Right atrium auricular region (tissue), 2 donors: ENCODE measurements around the gene IQGAP1. TPM values are rescaled to one million over a fixed set of nuclear protein-coding genes. Genes with fewer than 3 reads are reported as not detected.

Source experiments
- DNase-seq: peaks from one replicate; pipeline ENCODE4 v3.0.0-alpha.2; 2019; ENCODE audit warnings: low spot score
- H3K27ac ChIP-seq, 2 donors: fragments of 200-600 bp; sonication (generic); 1 replicate in 1 of 2; 2 replicates in 1 of 2; pipeline ENCODE4 v1.5.1; 2016 to 2019
- H3K27me3 ChIP-seq, 2 donors: fragments of 200-600 bp; sonication (generic); one replicate each; pipeline versions ENCODE4 v1.5.1 to v1.6.0; 2017 to 2019
- H3K36me3 ChIP-seq: fragments of 200-600 bp; sonication (generic); one replicate; pipeline ENCODE4 v1.5.1; 2016
- H3K4me1 ChIP-seq, 2 donors: fragments of 200-600 bp; sonication (generic); one replicate each; pipeline versions ENCODE4 v1.5.1 to v1.6.0; 2017 to 2019
- H3K4me3 ChIP-seq, 2 donors: fragments of 200-600 bp; sonication (generic); 1 replicate in 1 of 2; 2 replicates in 1 of 2; pipeline ENCODE4 v1.5.1; 2017 to 2019; ENCODE audit warnings: mild to moderate bottlenecking in 1 of 2, moderate library complexity in 1 of 2
- H3K9me3 ChIP-seq, 2 donors: fragments of 200-600 bp; sonication (generic); one replicate each; pipeline ENCODE4 v1.5.1; 2019
- total RNA-seq, 2 donors: library from RNA; depleted of rRNA; stranded (reverse); fragments of >200 nt; gene quantifications; one replicate each; pipeline ENCODE4 v1.1.0, GENCODE V29; 2016
- TF ChIP-seq, protein P1 (sequence below), 2 donors: fragments of 200-600 bp; sonication (generic); IDR thresholded peaks; one replicate each; pipeline ENCODE4 v1.5.1; 2019; ENCODE audit warnings: antibody characterized with exemption in 2 of 2

IQGAP1 gene
- total RNA-seq, 2 donors from 2014 or later, result 56.5 to 96.3 TPM

DNA sequence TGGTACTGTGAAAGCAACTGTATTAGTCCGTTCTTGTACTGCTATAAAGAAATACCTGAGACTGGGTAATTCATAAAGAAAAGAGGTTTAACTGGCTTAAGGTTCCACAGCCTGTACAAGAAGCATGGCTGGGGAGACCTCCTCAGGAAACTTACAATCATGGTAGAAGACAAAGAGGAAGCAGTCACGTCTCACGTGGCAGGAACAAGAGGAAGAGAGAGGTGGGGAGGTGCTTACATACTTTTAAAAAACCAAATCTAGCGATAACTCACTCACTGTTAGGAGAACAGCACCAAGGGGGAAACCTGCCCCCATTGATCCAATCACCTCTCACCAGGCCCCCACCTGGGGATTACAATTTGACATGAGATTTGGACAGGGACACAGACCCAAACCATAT lies 48.9 kb downstream of the IQGAP1 start:
- no peak for DNase-seq
- H3K36me3 ChIP-seq, result peaks cover 12% of the 10 kb centered on the region
- TF ChIP-seq, protein P1, sequence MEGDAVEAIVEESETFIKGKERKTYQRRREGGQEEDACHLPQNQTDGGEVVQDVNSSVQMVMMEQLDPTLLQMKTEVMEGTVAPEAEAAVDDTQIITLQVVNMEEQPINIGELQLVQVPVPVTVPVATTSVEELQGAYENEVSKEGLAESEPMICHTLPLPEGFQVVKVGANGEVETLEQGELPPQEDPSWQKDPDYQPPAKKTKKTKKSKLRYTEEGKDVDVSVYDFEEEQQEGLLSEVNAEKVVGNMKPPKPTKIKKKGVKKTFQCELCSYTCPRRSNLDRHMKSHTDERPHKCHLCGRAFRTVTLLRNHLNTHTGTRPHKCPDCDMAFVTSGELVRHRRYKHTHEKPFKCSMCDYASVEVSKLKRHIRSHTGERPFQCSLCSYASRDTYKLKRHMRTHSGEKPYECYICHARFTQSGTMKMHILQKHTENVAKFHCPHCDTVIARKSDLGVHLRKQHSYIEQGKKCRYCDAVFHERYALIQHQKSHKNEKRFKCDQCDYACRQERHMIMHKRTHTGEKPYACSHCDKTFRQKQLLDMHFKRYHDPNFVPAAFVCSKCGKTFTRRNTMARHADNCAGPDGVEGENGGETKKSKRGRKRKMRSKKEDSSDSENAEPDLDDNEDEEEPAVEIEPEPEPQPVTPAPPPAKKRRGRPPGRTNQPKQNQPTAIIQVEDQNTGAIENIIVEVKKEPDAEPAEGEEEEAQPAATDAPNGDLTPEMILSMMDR (IDR thresholded peaks at IDR 0.05), result no peak
- H3K9me3 ChIP-seq, result no peaks in the 10 kb centered on the region
- no peak overlapping the region for H3K4me3 ChIP-seq
- no peaks in the 10 kb centered on the region for H3K27me3 ChIP-seq
- no peak overlapping the region for H3K27ac ChIP-seq
- peaks cover 0 to 29% of the 10 kb centered on the region in 2 donors for H3K4me1 ChIP-seq

DNA sequence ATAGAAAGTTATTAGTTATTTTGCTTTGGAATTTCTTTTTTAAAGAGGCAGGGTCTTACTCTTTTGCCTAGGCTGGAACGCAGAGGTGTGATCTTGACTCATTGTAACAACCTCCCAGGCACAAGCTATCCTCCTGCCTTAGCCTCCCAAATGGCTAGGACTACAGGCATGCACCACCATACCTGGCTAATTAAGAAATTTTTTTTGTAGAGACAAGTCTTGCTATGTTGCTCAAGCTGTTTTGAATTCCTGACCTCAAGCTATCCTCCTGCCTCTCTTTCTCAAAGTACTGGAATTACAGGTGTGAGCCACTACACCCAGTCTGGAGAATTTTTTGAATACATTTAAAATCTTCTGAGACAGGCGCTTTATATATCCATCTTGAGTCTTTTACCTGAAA lies 49.5 kb downstream of the IQGAP1 start:
- no peak overlapping the region for H3K27ac ChIP-seq
- H3K4me1 ChIP-seq, result peaks cover 0 to 24% of the 10 kb centered on the region in 2 donors
- H3K27me3 ChIP-seq, result no peaks in the 10 kb centered on the region
- no peak for DNase-seq
- no peaks in the 10 kb centered on the region for H3K9me3 ChIP-seq
- H3K36me3 ChIP-seq, result peaks cover 17% of the 10 kb centered on the region
- TF ChIP-seq, protein P1 (IDR thresholded peaks at IDR 0.05), result no peak
- H3K4me3 ChIP-seq, result no peak overlapping the region

DNA sequence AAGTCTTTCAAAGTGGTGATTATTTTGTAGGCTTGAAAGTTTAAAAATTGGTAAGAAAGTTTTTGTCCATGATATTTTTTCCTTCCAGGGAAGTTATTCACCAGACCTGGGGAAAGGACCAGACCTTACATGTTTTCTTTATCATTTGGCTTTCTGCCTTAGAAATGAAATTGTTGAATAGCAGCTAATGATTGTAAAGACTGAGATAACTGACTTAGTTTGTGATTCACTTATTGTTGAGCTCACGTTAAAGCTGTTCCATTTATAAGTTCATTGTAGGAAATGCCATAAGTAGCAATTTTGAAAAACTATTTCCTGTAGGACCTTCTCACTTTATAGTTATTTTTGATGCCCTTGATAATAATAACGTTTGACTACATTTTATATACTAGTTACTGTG lies 51.9 kb downstream of the IQGAP1 start:
- H3K27me3 ChIP-seq, result no peaks in the 10 kb centered on the region
- H3K9me3 ChIP-seq, result no peaks in the 10 kb centered on the region
- H3K4me3 ChIP-seq, result no peak overlapping the region
- peaks cover 36% of the 10 kb centered on the region for H3K36me3 ChIP-seq
- TF ChIP-seq, protein P1 (IDR thresholded peaks at IDR 0.05), result no peak
- H3K4me1 ChIP-seq, result peaks cover 0 to 21% of the 10 kb centered on the region in 2 donors
- H3K27ac ChIP-seq, result no peak overlapping the region
- no peak for DNase-seq

DNA sequence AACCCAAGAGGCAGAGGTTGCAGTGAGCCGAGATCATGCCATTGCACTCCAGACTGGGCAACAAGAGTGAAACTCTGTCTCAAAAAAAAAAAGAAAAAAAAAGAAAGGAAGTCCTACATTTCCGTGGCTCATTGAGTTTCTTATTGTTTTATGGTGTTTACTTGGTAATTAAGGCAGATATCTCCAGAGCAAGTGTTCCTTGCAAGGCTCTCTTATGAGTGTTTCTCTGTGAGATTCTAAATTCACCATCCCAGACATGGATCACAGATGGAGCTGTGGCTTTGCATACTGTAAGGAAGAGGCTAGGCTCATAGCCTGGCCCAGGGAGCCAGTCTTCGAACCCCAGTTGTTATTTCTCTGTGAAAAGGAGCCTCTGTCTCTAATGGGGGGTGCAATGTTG lies 53.0 kb downstream of the IQGAP1 start:
- no peak overlapping the region for H3K27ac ChIP-seq
- H3K4me1 ChIP-seq, result peaks cover 0 to 10% of the 10 kb centered on the region in 2 donors
- peaks cover 45% of the 10 kb centered on the region for H3K36me3 ChIP-seq
- DNase-seq, result no peak
- no peak overlapping the region for H3K4me3 ChIP-seq
- TF ChIP-seq, protein P1 (IDR thresholded peaks at IDR 0.05), result no peak
- H3K27me3 ChIP-seq, result no peaks in the 10 kb centered on the region
- H3K9me3 ChIP-seq, result no peaks in the 10 kb centered on the region

DNA sequence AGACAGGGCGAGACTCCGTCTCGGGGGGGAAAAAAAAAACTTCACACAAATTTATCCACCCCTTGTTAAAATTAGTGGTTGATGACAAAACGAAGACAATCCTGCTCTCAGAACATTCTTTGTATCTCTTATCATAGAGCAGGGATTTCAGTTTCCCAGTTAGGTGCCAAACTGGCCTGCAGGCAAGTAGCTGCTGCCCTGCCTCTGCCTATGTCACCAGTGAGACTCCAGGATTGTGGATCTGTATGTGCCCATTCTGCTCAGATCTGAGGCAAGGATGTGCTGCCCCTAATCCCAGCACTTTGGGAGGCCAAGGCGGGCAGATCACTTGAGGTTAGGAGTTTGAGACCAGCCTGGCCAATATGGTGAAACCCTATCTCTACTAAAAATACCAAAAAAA lies 54.4 kb downstream of the IQGAP1 start:
- TF ChIP-seq, protein P1 (IDR thresholded peaks at IDR 0.05), result no peak
- Histone ChIP-seq H3K27me3 (no peaks in the 10 kb centered on the region), H3K36me3 (peaks cover 46% of the 10 kb centered on the region), H3K4me3 (no peak overlapping the region), H3K9me3 (no peaks in the 10 kb centered on the region), H3K4me1 (peaks cover 0 to 3% of the 10 kb centered on the region in 2 donors), H3K27ac (no peak overlapping the region)
- no peak for DNase-seq

DNA sequence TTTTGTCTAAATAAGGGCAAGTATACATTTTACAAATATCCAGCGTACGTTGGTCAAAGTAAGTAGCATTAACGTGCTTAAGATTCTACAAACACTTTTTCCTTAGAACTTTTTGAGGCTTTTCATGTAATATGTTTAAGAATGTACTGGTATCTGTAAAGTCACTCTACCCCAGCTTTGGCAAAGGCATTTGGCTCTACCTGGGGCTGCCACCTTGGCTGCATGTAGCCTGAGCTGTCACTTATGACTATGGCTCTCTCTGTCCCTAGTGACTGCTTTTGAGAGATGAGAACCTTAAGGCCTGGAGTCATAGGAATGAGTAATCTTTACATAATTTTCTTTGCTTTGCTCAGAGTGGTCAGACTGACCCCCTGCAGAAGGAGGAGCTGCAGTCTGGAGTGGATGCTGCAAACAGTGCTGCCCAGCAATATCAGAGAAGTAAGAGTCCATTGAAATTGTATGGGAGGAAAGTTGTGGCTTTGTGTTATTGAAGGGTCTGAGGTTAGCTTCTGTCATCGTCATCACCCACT lies 61.2 kb downstream of the IQGAP1 start:
- H3K4me1 ChIP-seq, result no peaks in the 10 kb centered on the region
- H3K27ac ChIP-seq, result no peak overlapping the region
- H3K36me3 ChIP-seq, result peaks cover 63% of the 10 kb centered on the region
- no peak for DNase-seq
- TF ChIP-seq, protein P1 (IDR thresholded peaks at IDR 0.05), result no peak
- H3K9me3 ChIP-seq, result no peaks in the 10 kb centered on the region
- H3K27me3 ChIP-seq, result no peaks in the 10 kb centered on the region
- no peak overlapping the region for H3K4me3 ChIP-seq
